Lower lobe of right lung (tissue), 2 donors: ENCODE results near the gene KLF12. TPM values are rescaled to one million over a fixed set of nuclear protein-coding genes. Genes with fewer than 3 reads are reported as not detected.

Experiments used
- ATAC-seq, 2 donors: fragments of 200-7000 bp; cut with Tn5 transposase; one replicate each; pipeline ENCODE4 v1.9.1; 2020 to 2022; ENCODE audit warnings: mild to moderate bottlenecking in 2 of 2, moderate library complexity in 2 of 2
- DNase-seq: peaks from one replicate; pipeline ENCODE4 v3.0.0-alpha.2; 2020
- H3K27ac ChIP-seq: fragments of 200-600 bp; one replicate; pipeline ENCODE4 v1.8.0; 2022
- H3K27me3 ChIP-seq: fragments of 200-600 bp; one replicate; pipeline ENCODE4 v1.8.0; 2022; ENCODE audit warnings: low read depth
- H3K36me3 ChIP-seq: fragments of 200-600 bp; one replicate; pipeline ENCODE4 v1.8.0; 2022; ENCODE audit warnings: mild to moderate bottlenecking
- H3K4me1 ChIP-seq: fragments of 200-600 bp; one replicate; pipeline ENCODE4 v1.8.0; 2022
- H3K4me3 ChIP-seq: fragments of 200-600 bp; one replicate; pipeline ENCODE4 v1.8.0; 2022; ENCODE audit warnings: mild to moderate bottlenecking
- H3K9me3 ChIP-seq: fragments of 200-600 bp; one replicate; pipeline ENCODE4 v1.8.0; 2022
- intact Hi-C: fragments of 100-400 bp; cut with DNase I; formaldehyde crosslinking; loops from one replicate; pipeline ENCODE4 v1.11.0; 2022
- total RNA-seq: library from RNA; stranded (reverse); fragmentation: NEBNext Ultra II Directional; extraction: Animal tissue kit (Norgen Biotek cat#: 25700); gene quantifications from one replicate; pipeline ENCODE4 v1.2.1, GENCODE V29; 2021
- TF ChIP-seq, protein P1 (sequence below): fragments of 200-600 bp; IDR thresholded peaks from one replicate; pipeline ENCODE4 v1.8.0; 2022; ENCODE audit warnings: antibody characterized with exemption, mild to moderate bottlenecking
- donor health status: DM: no; HTN: yes; CAD: no; lungs with severe emphysema.

The KLF12 gene
- total RNA-seq, 1 donor from 2014 or later = 11.3 TPM

DNA sequence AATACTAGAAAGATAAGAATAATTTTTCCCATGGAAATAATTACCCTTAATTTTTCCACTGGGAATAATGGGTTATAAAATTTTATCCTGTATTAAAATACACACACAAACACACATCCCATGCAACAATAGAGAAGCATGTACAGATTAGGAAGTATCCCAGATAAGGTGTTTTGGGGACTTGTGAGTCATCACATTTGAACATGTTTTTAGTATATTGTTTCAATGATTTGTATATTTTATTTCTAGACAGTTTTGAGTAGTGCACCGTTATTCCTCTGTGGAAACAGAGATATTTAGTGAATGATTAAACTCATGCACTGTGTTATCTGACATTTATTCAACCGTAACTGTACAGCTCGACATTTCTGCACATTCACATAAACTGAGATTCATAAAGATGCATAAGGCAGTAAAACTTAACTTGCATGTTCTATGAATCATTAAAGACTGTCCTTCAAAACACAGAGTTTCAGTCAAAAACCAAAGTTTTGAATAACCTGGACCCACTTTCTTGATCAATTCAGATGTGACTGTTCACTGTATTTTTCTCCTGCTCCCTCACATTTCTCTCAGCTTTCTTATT lies 30.1 kb downstream of the KLF12 start:
- no peak for ATAC-seq
- intact Hi-C loops = no loop called here

DNA sequence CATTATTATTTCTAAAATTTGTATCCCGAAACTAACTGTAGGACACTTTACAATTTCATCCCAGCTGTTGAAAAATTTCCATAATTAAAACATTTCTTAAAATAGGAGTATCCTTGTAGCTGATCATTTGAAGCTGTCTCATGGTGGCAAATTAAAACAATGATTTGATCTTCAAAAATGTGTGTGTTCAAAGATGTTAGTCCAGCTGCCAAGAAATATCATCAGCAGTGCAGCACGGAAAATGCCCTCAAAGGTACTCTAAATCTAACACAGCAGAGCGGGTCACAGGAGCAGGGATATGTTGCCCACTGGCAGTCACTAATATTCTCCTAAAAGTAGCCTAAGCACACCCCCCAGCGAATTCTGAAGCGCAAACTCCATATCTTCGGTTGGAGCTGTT lies 31.0 kb downstream of the KLF12 start:
- H3K27me3 ChIP-seq = no peaks in the 10 kb centered on the region
- H3K36me3 ChIP-seq = no peaks in the 10 kb centered on the region
- DNase-seq (no peak), ATAC-seq (no peak)
- no peaks in the 10 kb centered on the region for H3K4me1 ChIP-seq
- TF ChIP-seq, protein P1, sequence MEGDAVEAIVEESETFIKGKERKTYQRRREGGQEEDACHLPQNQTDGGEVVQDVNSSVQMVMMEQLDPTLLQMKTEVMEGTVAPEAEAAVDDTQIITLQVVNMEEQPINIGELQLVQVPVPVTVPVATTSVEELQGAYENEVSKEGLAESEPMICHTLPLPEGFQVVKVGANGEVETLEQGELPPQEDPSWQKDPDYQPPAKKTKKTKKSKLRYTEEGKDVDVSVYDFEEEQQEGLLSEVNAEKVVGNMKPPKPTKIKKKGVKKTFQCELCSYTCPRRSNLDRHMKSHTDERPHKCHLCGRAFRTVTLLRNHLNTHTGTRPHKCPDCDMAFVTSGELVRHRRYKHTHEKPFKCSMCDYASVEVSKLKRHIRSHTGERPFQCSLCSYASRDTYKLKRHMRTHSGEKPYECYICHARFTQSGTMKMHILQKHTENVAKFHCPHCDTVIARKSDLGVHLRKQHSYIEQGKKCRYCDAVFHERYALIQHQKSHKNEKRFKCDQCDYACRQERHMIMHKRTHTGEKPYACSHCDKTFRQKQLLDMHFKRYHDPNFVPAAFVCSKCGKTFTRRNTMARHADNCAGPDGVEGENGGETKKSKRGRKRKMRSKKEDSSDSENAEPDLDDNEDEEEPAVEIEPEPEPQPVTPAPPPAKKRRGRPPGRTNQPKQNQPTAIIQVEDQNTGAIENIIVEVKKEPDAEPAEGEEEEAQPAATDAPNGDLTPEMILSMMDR = no peak
- H3K4me3 ChIP-seq = no peak overlapping the region
- no peaks in the 10 kb centered on the region for H3K9me3 ChIP-seq
- intact Hi-C loops = no loop called here
- H3K27ac ChIP-seq = no peak overlapping the region

More for the DNA sequence above, 30.1 kb downstream of the KLF12 start:
- no peak for DNase-seq
- no peaks in the 10 kb centered on the region for H3K36me3 ChIP-seq
- H3K27me3 ChIP-seq = no peaks in the 10 kb centered on the region
- no peaks in the 10 kb centered on the region for H3K9me3 ChIP-seq
- H3K4me1 ChIP-seq = no peaks in the 10 kb centered on the region
- TF ChIP-seq, protein P1 = no peak
- H3K27ac ChIP-seq = no peak overlapping the region
- H3K4me3 ChIP-seq = no peak overlapping the region

DNA sequence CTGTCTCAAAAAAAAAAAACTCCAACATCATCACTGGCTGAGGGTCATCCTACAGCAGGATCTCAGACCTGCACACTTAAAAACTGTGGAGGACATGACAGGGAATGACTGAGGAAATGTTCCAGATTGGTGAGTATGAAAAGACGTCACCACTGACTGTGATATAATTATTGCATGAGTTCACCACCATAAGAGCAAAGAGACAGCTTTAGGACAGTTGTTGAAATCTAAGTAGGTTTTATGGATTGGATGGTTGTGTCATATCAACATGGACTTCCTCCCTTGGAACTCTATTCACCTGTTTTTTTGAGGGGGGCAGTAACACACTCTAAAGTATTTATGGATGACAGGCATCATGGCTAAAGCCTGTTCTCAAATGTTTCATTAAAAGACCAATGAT lies 31.5 kb downstream of the KLF12 start:
- no peak overlapping the region for H3K27ac ChIP-seq
- ATAC-seq (no peak), DNase-seq (no peak)
- no peaks in the 10 kb centered on the region for H3K9me3 ChIP-seq
- H3K4me3 ChIP-seq = no peak overlapping the region
- H3K36me3 ChIP-seq = no peaks in the 10 kb centered on the region
- intact Hi-C loops = no loop called here
- TF ChIP-seq, protein P1 = no peak
- no peaks in the 10 kb centered on the region for H3K27me3 ChIP-seq
- H3K4me1 ChIP-seq = no peaks in the 10 kb centered on the region

DNA sequence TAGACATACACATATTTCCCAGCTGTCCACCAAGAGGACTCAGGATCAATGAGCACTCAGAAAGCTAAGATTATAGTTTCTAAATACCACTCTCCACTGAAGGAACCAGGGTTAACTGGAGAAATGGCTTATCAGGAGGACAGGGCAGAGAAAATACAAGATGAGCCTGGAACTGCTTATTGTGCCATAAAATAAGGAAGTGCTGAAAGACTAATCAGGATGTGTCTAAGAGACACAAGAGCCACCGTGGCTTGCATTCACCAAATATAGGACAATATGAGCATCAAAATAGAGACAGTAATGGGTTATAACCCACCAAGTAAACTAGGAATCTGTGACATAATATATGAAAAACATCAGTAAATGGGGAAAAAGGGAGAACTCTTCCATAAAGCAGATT lies 32.8 kb downstream of the KLF12 start:
- ATAC-seq = no peak

DNA sequence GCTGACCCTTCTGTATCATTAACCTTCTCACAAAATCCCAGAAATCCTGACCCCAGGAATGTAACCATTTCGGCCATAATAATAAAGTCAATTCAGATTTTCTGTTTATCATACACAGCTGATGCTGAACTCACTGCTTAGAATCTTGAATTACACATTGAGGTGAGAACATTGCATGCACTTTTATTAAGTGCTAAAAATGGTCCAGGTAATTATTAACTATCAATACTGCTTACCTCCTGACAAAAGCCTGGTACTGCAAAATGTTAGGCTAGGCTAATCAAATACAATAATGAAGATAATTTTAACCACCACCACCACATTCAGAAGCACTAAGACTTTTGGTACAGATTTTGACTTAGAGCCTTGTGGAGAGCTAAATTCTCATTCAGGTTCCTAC lies 36.1 kb downstream of the KLF12 start:
- Histone ChIP-seq H3K27ac (no peak overlapping the region), H3K27me3 (no peaks in the 10 kb centered on the region), H3K4me1 (no peaks in the 10 kb centered on the region), H3K36me3 (no peaks in the 10 kb centered on the region), H3K4me3 (no peak overlapping the region), H3K9me3 (no peaks in the 10 kb centered on the region)
- intact Hi-C loops = no loop called here
- TF ChIP-seq, protein P1 = no peak
- DNase-seq (no peak), ATAC-seq (no peak)

More for the DNA sequence above, 32.8 kb downstream of the KLF12 start:
- Histone ChIP-seq H3K4me3 (no peak overlapping the region), H3K27ac (no peak overlapping the region), H3K9me3 (no peaks in the 10 kb centered on the region), H3K4me1 (no peaks in the 10 kb centered on the region), H3K27me3 (no peaks in the 10 kb centered on the region), H3K36me3 (no peaks in the 10 kb centered on the region)
- TF ChIP-seq, protein P1 = no peak
- intact Hi-C loops = no loop called here
- no peak for DNase-seq

DNA sequence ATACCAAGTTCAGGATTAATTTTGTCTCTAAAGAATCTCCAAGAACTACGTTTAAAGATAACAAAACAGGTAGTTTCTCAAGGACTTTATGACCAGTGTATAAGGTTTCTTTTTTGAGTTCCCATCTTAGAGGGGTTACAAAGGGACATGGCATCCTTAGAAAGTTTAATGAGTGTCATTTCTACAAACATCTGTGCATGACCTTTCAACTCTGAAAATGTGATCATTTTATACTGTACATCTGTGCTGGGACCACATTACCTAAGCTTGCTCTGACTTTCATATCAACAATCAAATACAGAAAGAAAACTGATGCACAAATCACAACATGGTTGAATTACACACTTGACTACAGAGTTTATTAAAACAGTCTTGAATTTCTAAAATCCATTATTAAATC lies 37.1 kb downstream of the KLF12 start:
- ATAC-seq = no peak
- H3K4me3 ChIP-seq = no peak overlapping the region
- no peaks in the 10 kb centered on the region for H3K27me3 ChIP-seq
- H3K9me3 ChIP-seq = no peaks in the 10 kb centered on the region
- TF ChIP-seq, protein P1 = no peak
- no peak overlapping the region for H3K27ac ChIP-seq
- no peak for DNase-seq
- H3K4me1 ChIP-seq = no peaks in the 10 kb centered on the region
- no peaks in the 10 kb centered on the region for H3K36me3 ChIP-seq
- intact Hi-C loops = no loop called here
